Activated naive CD8-positive, alpha-beta T cell treated with anti-CD3 and anti-CD28 coated beads for 36 hours (primary cell): ENCODE data around the gene ZNF697. TPM values are rescaled to one million over a fixed set of nuclear protein-coding genes. Genes with fewer than 3 reads are reported as not detected.
"Not testable (repeated sequence)": the region's sequence is repeated elsewhere in the genome, so short reads cannot be mapped to it uniquely, and the experiment has no call there.

Source experiments
- DNase-seq: peaks from one replicate; pipeline ENCODE4 v3.0.0; 2021
- H3K27ac Mint-ChIP-seq: one replicate; pipeline ENCODE4 v1.8.0; 2022; ENCODE audit warnings: mild to moderate bottlenecking, moderate library complexity, mixed read lengths
- H3K27me3 Mint-ChIP-seq: one replicate; pipeline ENCODE4 v1.8.0; 2022; ENCODE audit warnings: mild to moderate bottlenecking, mixed read lengths
- H3K36me3 Mint-ChIP-seq: one replicate; pipeline ENCODE4 v1.8.0; 2021; ENCODE audit warnings: mild to moderate bottlenecking, mixed read lengths
- H3K4me1 Mint-ChIP-seq: one replicate; pipeline ENCODE4 v1.8.0; 2021; ENCODE audit warnings: mixed read lengths
- H3K4me3 Mint-ChIP-seq: one replicate; pipeline ENCODE4 v1.8.0; 2022; ENCODE audit warnings: mild to moderate bottlenecking, moderate library complexity, mixed read lengths
- H3K9me3 Mint-ChIP-seq: one replicate; pipeline ENCODE4 v1.8.0; 2022; ENCODE audit warnings: mixed read lengths
- total RNA-seq, 2 experiments: library from RNA; stranded (reverse); gene quantifications; one replicate each; pipeline ENCODE4 v1.2.3, GENCODE V29; 2021

ZNF697 gene
- total RNA-seq = 1 to 10 TPM in 1 of 2 experiments, under 1 TPM in 1; 0.91 to 1.1 TPM

- peak; percentile 64 for DNase-seq
- Mint-ChIP-seq H3K4me1 (peaks cover 28% of the 10 kb centered on the region), H3K4me3 (peak within 1 kb of the TSS; percentile 83), H3K27me3 (peaks cover 89% of the 10 kb centered on the region), H3K9me3 (no peaks in the 10 kb centered on the region), H3K27ac (peak within 1 kb of the TSS; percentile 30), H3K36me3 (no peaks in the 10 kb centered on the region)
Observed at GRCh38 chr1:119647734-119648619, at the start of gene ZNF697. Gene ZNF697, minus strand, starts transcription at chr1:119648266. Its CDS starts 22,166 bp downstream, at chr1:119626100.

GRCh38 chr1:119697598-119697997 is 49.5 kb upstream of the ZNF697 start:
- Mint-ChIP-seq H3K4me1 (no peaks in the 10 kb centered on the region), H3K27me3 (peaks cover 17% of the 10 kb centered on the region), H3K9me3 (peaks cover 16% of the 10 kb centered on the region), H3K36me3 (peaks cover 8% of the 10 kb centered on the region), H3K4me3 (no peak overlapping the region), H3K27ac (no peak overlapping the region)
- DNase-seq = no peak

- H3K4me1 Mint-ChIP-seq, H3K27ac Mint-ChIP-seq, DNase-seq, H3K36me3 Mint-ChIP-seq, H3K4me3 Mint-ChIP-seq: not testable (repeated sequence)
- H3K9me3 Mint-ChIP-seq = peaks cover 11% of the 10 kb centered on the region
- H3K27me3 Mint-ChIP-seq = peaks cover 17% of the 10 kb centered on the region
Observed at GRCh38 chr1:119696863-119697262, 48.8 kb upstream of the ZNF697 start.

- no peak for DNase-seq
- no peak overlapping the region for H3K27ac Mint-ChIP-seq
- H3K4me1 Mint-ChIP-seq = no peaks in the 10 kb centered on the region
- no peaks in the 10 kb centered on the region for H3K9me3 Mint-ChIP-seq
- H3K36me3 Mint-ChIP-seq = no peaks in the 10 kb centered on the region
- peaks cover 16% of the 10 kb centered on the region for H3K27me3 Mint-ChIP-seq
- no peak overlapping the region for H3K4me3 Mint-ChIP-seq
Observed at GRCh38 chr1:119689511-119689910, 41.4 kb upstream of the ZNF697 start.

GRCh38 chr1:119688810-119689209 is 40.7 kb upstream of the ZNF697 start:
- peaks cover 9% of the 10 kb centered on the region for H3K27me3 Mint-ChIP-seq

GRCh38 chr1:119687434-119688079 is 39.5 kb upstream of the ZNF697 start:
- Mint-ChIP-seq H3K4me3 (no peak overlapping the region), H3K36me3 (no peaks in the 10 kb centered on the region), H3K9me3 (no peaks in the 10 kb centered on the region), H3K4me1 (no peaks in the 10 kb centered on the region), H3K27me3 (peaks cover 9% of the 10 kb centered on the region), H3K27ac (no peak overlapping the region)
- DNase-seq = no peak

More at GRCh38 chr1:119688810-119689209, 40.7 kb upstream of the ZNF697 start:
- no peaks in the 10 kb centered on the region for H3K9me3 Mint-ChIP-seq
- no peaks in the 10 kb centered on the region for H3K36me3 Mint-ChIP-seq
- H3K4me1 Mint-ChIP-seq = no peaks in the 10 kb centered on the region
- no peak for DNase-seq
- no peak overlapping the region for H3K4me3 Mint-ChIP-seq
- no peak overlapping the region for H3K27ac Mint-ChIP-seq

GRCh38 chr1:119686661-119687060 is 38.6 kb upstream of the ZNF697 start:
- H3K4me3 Mint-ChIP-seq = no peak overlapping the region
- no peaks in the 10 kb centered on the region for H3K36me3 Mint-ChIP-seq
- H3K4me1 Mint-ChIP-seq = no peaks in the 10 kb centered on the region
- H3K27ac Mint-ChIP-seq = no peak overlapping the region
- DNase-seq = no peak
- no peaks in the 10 kb centered on the region for H3K9me3 Mint-ChIP-seq
- peaks cover 9% of the 10 kb centered on the region for H3K27me3 Mint-ChIP-seq

- Mint-ChIP-seq H3K27ac (no peak overlapping the region), H3K4me1 (no peaks in the 10 kb centered on the region), H3K36me3 (no peaks in the 10 kb centered on the region), H3K9me3 (no peaks in the 10 kb centered on the region), H3K4me3 (no peak overlapping the region), H3K27me3 (peaks cover 4% of the 10 kb centered on the region)
- no peak for DNase-seq
Observed at GRCh38 chr1:119683893-119684292, 35.8 kb upstream of the ZNF697 start.

GRCh38 chr1:119682141-119682540 is 34.1 kb upstream of the ZNF697 start:
- Mint-ChIP-seq H3K9me3 (no peaks in the 10 kb centered on the region), H3K27me3 (no peaks in the 10 kb centered on the region), H3K27ac (no peak overlapping the region), H3K4me3 (no peak overlapping the region), H3K4me1 (no peaks in the 10 kb centered on the region), H3K36me3 (no peaks in the 10 kb centered on the region)
- DNase-seq = no peak

- no peaks in the 10 kb centered on the region for H3K4me1 Mint-ChIP-seq
- H3K4me3 Mint-ChIP-seq = no peak overlapping the region
- no peaks in the 10 kb centered on the region for H3K9me3 Mint-ChIP-seq
- DNase-seq = no peak
- no peak overlapping the region for H3K27ac Mint-ChIP-seq
- no peaks in the 10 kb centered on the region for H3K36me3 Mint-ChIP-seq
- no peaks in the 10 kb centered on the region for H3K27me3 Mint-ChIP-seq
Observed at GRCh38 chr1:119681560-119681959, 33.5 kb upstream of the ZNF697 start.

GRCh38 chr1:119680723-119681122 is 32.7 kb upstream of the ZNF697 start:
- H3K36me3 Mint-ChIP-seq = no peaks in the 10 kb centered on the region
- H3K9me3 Mint-ChIP-seq = no peaks in the 10 kb centered on the region
- no peak for DNase-seq
- H3K4me3 Mint-ChIP-seq = no peak overlapping the region
- no peak overlapping the region for H3K27ac Mint-ChIP-seq
- H3K4me1 Mint-ChIP-seq = peaks cover under 1% of the 10 kb centered on the region
- peaks cover 1% of the 10 kb centered on the region for H3K27me3 Mint-ChIP-seq

- peaks cover 6% of the 10 kb centered on the region for H3K27me3 Mint-ChIP-seq
- peaks cover 6% of the 10 kb centered on the region for H3K4me1 Mint-ChIP-seq
- no peak overlapping the region for H3K4me3 Mint-ChIP-seq
- DNase-seq = no peak
- no peaks in the 10 kb centered on the region for H3K9me3 Mint-ChIP-seq
- no peak overlapping the region for H3K27ac Mint-ChIP-seq
- no peaks in the 10 kb centered on the region for H3K36me3 Mint-ChIP-seq
Observed at GRCh38 chr1:119680193-119680592, 32.1 kb upstream of the ZNF697 start.

GRCh38 chr1:119679223-119679622 is 31.2 kb upstream of the ZNF697 start:
- H3K4me1 Mint-ChIP-seq = peaks cover 6% of the 10 kb centered on the region
- H3K9me3 Mint-ChIP-seq = no peaks in the 10 kb centered on the region
- no peaks in the 10 kb centered on the region for H3K36me3 Mint-ChIP-seq
- H3K27me3 Mint-ChIP-seq = peaks cover 6% of the 10 kb centered on the region
- no peak overlapping the region for H3K4me3 Mint-ChIP-seq
- no peak overlapping the region for H3K27ac Mint-ChIP-seq
- no peak for DNase-seq

GRCh38 chr1:119676571-119677206 is 28.6 kb upstream of the ZNF697 start:
- peaks cover 6% of the 10 kb centered on the region for H3K4me1 Mint-ChIP-seq

More at GRCh38 chr1:119676571-119677206, 28.6 kb upstream of the ZNF697 start:
- no peak for DNase-seq
- Mint-ChIP-seq H3K27ac (no peak overlapping the region), H3K9me3 (no peaks in the 10 kb centered on the region), H3K27me3 (peaks cover 14% of the 10 kb centered on the region), H3K4me3 (no peak overlapping the region), H3K36me3 (no peaks in the 10 kb centered on the region)
